ENCODE results near the gene CDH23.

CDH23 gene

GRCh38 chr10:71432956-71433767 is 36.4 kb downstream of the CDH23 start:
- Histone ChIP-seq H3K27me3 (ENCODE audit: insufficient read depth, low read length, poor library complexity, severe bottlenecking) (no peaks in the 10 kb centered on the region), H3K4me1 (ENCODE audit: insufficient read depth, low read length, poor library complexity, severe bottlenecking) (no peaks in the 10 kb centered on the region), H3F3A (ENCODE audit: low read depth) (no peaks in the 10 kb centered on the region), H3K79me2 (ENCODE audit: insufficient read depth, low read length) (no peaks in the 10 kb centered on the region), H4K20me1 (ENCODE audit: insufficient read depth, low read length, poor library complexity, severe bottlenecking) (no peaks in the 10 kb centered on the region), H3K4me3 (ENCODE audit: low read length, poor library complexity, severe bottlenecking) (no peak overlapping the region), H3K9me2 (replicated peaks; ENCODE audit: low read depth, low read length) (no peaks in the 10 kb centered on the region), H3K4me2 (ENCODE audit: low read depth, low read length, poor library complexity, severe bottlenecking) (no peak overlapping the region), H3K9me3 (ENCODE audit: insufficient read depth, low read depth, low read length) (no peaks in the 10 kb centered on the region), H2AFZ (ENCODE audit: low read length) (no peak overlapping the region), H3K36me3 (ENCODE audit: insufficient read depth, low read length) (no peaks in the 10 kb centered on the region), H3K9ac (ENCODE audit: low read depth, low read length, poor library complexity, severe bottlenecking) (no peak overlapping the region)
- no peak for TF ChIP-seq CTCF (conservative IDR thresholded peaks at IDR 0.05; ENCODE audit: low read length)
- TF ChIP-seq EZH2phosphoT487 (IDR thresholded peaks at IDR 0.05; ENCODE audit: borderline replicate concordance) = no peak

GRCh38 chr10:71433768-71434744 is 37.3 kb downstream of the CDH23 start:
- Histone ChIP-seq H3K9me2 (replicated peaks; ENCODE audit: low read depth, low read length) (no peaks in the 10 kb centered on the region), H3K36me3 (ENCODE audit: insufficient read depth, low read length) (no peaks in the 10 kb centered on the region), H3K9me3 (ENCODE audit: insufficient read depth, low read depth, low read length) (no peaks in the 10 kb centered on the region), H3F3A (ENCODE audit: low read depth) (no peaks in the 10 kb centered on the region), H3K79me2 (ENCODE audit: insufficient read depth, low read length) (no peaks in the 10 kb centered on the region), H3K27me3 (ENCODE audit: insufficient read depth, low read length, poor library complexity, severe bottlenecking) (no peaks in the 10 kb centered on the region), H3K4me1 (ENCODE audit: insufficient read depth, low read length, poor library complexity, severe bottlenecking) (no peaks in the 10 kb centered on the region), H3K4me2 (ENCODE audit: low read depth, low read length, poor library complexity, severe bottlenecking) (no peak overlapping the region), H2AFZ (ENCODE audit: low read length) (no peak overlapping the region), H4K20me1 (ENCODE audit: insufficient read depth, low read length, poor library complexity, severe bottlenecking) (no peaks in the 10 kb centered on the region), H3K4me3 (ENCODE audit: low read length, poor library complexity, severe bottlenecking) (no peak overlapping the region), H3K9ac (ENCODE audit: low read depth, low read length, poor library complexity, severe bottlenecking) (no peak overlapping the region)
- TF ChIP-seq CTCF (conservative IDR thresholded peaks at IDR 0.05; ENCODE audit: low read length) (no peak), EZH2phosphoT487 (IDR thresholded peaks at IDR 0.05; ENCODE audit: borderline replicate concordance) (no peak)

- Histone ChIP-seq H3K4me2 (ENCODE audit: low read depth, low read length, poor library complexity, severe bottlenecking) (no peak overlapping the region), H3K36me3 (ENCODE audit: insufficient read depth, low read length) (no peaks in the 10 kb centered on the region), H3K79me2 (ENCODE audit: insufficient read depth, low read length) (no peaks in the 10 kb centered on the region), H4K20me1 (ENCODE audit: insufficient read depth, low read length, poor library complexity, severe bottlenecking) (no peaks in the 10 kb centered on the region), H2AFZ (ENCODE audit: low read length) (no peak overlapping the region), H3K4me3 (ENCODE audit: low read length, poor library complexity, severe bottlenecking) (no peak overlapping the region), H3K27me3 (ENCODE audit: insufficient read depth, low read length, poor library complexity, severe bottlenecking) (no peaks in the 10 kb centered on the region), H3F3A (ENCODE audit: low read depth) (no peaks in the 10 kb centered on the region), H3K9me3 (ENCODE audit: insufficient read depth, low read depth, low read length) (no peaks in the 10 kb centered on the region), H3K4me1 (ENCODE audit: insufficient read depth, low read length, poor library complexity, severe bottlenecking) (no peaks in the 10 kb centered on the region), H3K9ac (ENCODE audit: low read depth, low read length, poor library complexity, severe bottlenecking) (no peak overlapping the region), H3K9me2 (replicated peaks; ENCODE audit: low read depth, low read length) (no peaks in the 10 kb centered on the region)
- no peak for TF ChIP-seq CTCF (conservative IDR thresholded peaks at IDR 0.05; ENCODE audit: low read length)
- no peak for TF ChIP-seq EZH2phosphoT487 (IDR thresholded peaks at IDR 0.05; ENCODE audit: borderline replicate concordance)
Observed at GRCh38 chr10:71434760-71435394, 38.2 kb downstream of the CDH23 start.

Data from Loucy (cell line).